GM19328 (cell line): ENCODE data around the gene SLC25A12.
"Not testable (repeated sequence)": the region's sequence is repeated elsewhere in the genome, so short reads cannot be mapped to it uniquely, and the experiment has no call there.

Source experiments
- ATAC-seq: cut with Tn5 transposase; IDR thresholded peaks from one replicate; pipeline ENCODE4 v1.9.1; 2021; ENCODE audit warnings: mild to moderate bottlenecking, moderate library complexity; ENCODE audit not compliant: unreplicated experiment

Gene SLC25A12

GRCh38 chr2:171830039-171830438, 64.0 kb downstream of the SLC25A12 start:
- no peak for ATAC-seq

- ATAC-seq = no peak
These were observed 70.0 kb downstream of the SLC25A12 start for GRCh38 chr2:171824086-171824485.

GRCh38 chr2:171822525-171823322, 71.3 kb downstream of the SLC25A12 start:
- ATAC-seq = no peak

- ATAC-seq = no peak
These were observed 74.6 kb downstream of the SLC25A12 start for GRCh38 chr2:171819453-171819852.

- no peak for ATAC-seq
These were observed 79.2 kb downstream of the SLC25A12 start for GRCh38 chr2:171814883-171815282.

- ATAC-seq = no peak
These were observed 79.9 kb downstream of the SLC25A12 start for GRCh38 chr2:171814174-171814573.

GRCh38 chr2:171813729-171814128, 80.3 kb downstream of the SLC25A12 start:
- ATAC-seq = no peak

GRCh38 chr2:171813126-171813525, 80.9 kb downstream of the SLC25A12 start:
- ATAC-seq = no peak

GRCh38 chr2:171811245-171811628, 82.8 kb downstream of the SLC25A12 start:
- no peak for ATAC-seq

- no peak for ATAC-seq
These were observed 83.4 kb downstream of the SLC25A12 start for GRCh38 chr2:171810422-171811244.

- not testable (repeated sequence) for ATAC-seq
These were observed 85.2 kb downstream of the SLC25A12 start for GRCh38 chr2:171808885-171809284.

- no peak for ATAC-seq
These were observed 86.1 kb downstream of the SLC25A12 start for GRCh38 chr2:171807831-171808393.

GRCh38 chr2:171807119-171807518, 86.9 kb downstream of the SLC25A12 start:
- ATAC-seq = no peak

GRCh38 chr2:171804456-171804855, 89.6 kb downstream of the SLC25A12 start:
- no peak for ATAC-seq

GRCh38 chr2:171803757-171804156, 90.3 kb downstream of the SLC25A12 start:
- no peak for ATAC-seq

GRCh38 chr2:171800639-171801038, 93.4 kb downstream of the SLC25A12 start:
- ATAC-seq = no peak

GRCh38 chr2:171798156-171798820, 95.8 kb downstream of the SLC25A12 start:
- ATAC-seq = no peak

- no peak for ATAC-seq
These were observed 99.1 kb downstream of the SLC25A12 start for GRCh38 chr2:171794918-171795317.

GRCh38 chr2:171793691-171794678, 100.1 kb downstream of the SLC25A12 start:
- ATAC-seq = no peak
